HCT116 (cell line): ENCODE data around the gene C10orf105. TPM values are rescaled to one million over a fixed set of nuclear protein-coding genes. Genes with fewer than 3 reads are reported as not detected.

Source experiments
- ATAC-seq: fragments of 200-7000 bp; cut with Tn5 transposase; 2 replicates; pipeline ENCODE4 v1.9.1; 2020; ENCODE audit warnings: mild to moderate bottlenecking, moderate library complexity
- BruUV-seq: library from RNA; stranded (reverse); fragments of 400-500 nt; replicated peaks from 2 replicates; lab custom pipeline; 2021; lab: Mats Ljungman, UMichigan
- CTCF ChIA-PET: fragments of 300-600 bp; sonication (Branson Sonifier 250); formaldehyde crosslinking; loops from one replicate; lab custom pipeline; 2021; ENCODE audit warnings: antibody characterized with exemption; lab: Charles Lee
- POLR2A ChIA-PET: fragments of 300-600, 350-600 bp; sonication (Branson Sonifier 250); formaldehyde crosslinking; loops from one replicate; lab custom pipeline; 2021; ENCODE audit warnings: antibody characterized with exemption; lab: Charles Lee
- RAD21 ChIA-PET, 2 experiments: fragments of 300-600 bp; sonication (Branson Sonifier 250); formaldehyde crosslinking; loops; one replicate each; lab custom pipeline; 2023; ENCODE audit warnings: low total read pairs in 2 of 2; ENCODE audit not compliant: uncharacterized antibody in 2 of 2, unreplicated experiment in 2 of 2, low non-redundant PET in 1 of 2; lab: Charles Lee
- DNase-seq: peaks from one replicate; pipeline ENCODE4 v3.0.0-alpha.2; 2010; ENCODE audit warnings: low read depth, low spot score
- H2AFZ ChIP-seq: fragments of 200-600 bp; shearing (Covaris generic), sonication (generic); 2 replicates; pipeline ENCODE4 v1.6.1; 2017; ENCODE audit warnings: low read depth, mixed run types, mixed read lengths, antibody characterized with exemption, low read length; ENCODE audit not compliant: poor library complexity, severe bottlenecking
- H3K27ac ChIP-seq: 2 replicates; pipeline ENCODE4 v1.5.1; 2012; ENCODE audit warnings: low read depth, low read length
- H3K27me3 ChIP-seq: fragments of 200-600 bp; sonication (generic); 2 replicates; pipeline ENCODE4 v1.6.1; 2016; ENCODE audit warnings: mixed run types, low read length, mixed read lengths; ENCODE audit not compliant: insufficient read depth
- H3K36me3 ChIP-seq, 2 experiments: fragments of 200-500 bp in 1 of 2; fragments of 200-600 bp in 1 of 2; sonication (Bioruptor generic) in 1 of 2; sonication (generic) in 1 of 2; 2 replicates each; pipeline versions ENCODE4 v1.5.1 to v1.6.1; 2014 to 2016; ENCODE audit warnings: low read length in 2 of 2, inconsistent platforms in 1 of 2, mixed read lengths in 1 of 2, mixed run types in 1 of 2; ENCODE audit not compliant: insufficient read depth in 2 of 2, control insufficient read depth in 1 of 2
- H3K4me1 ChIP-seq, 2 experiments: fragments of 200-600 bp in 1 of 2; sonication (generic) in 1 of 2; 2 replicates each; pipeline versions ENCODE4 v1.5.1 to v1.6.1; 2012 to 2017; ENCODE audit warnings: low read length in 2 of 2, inconsistent platforms in 1 of 2, mild to moderate bottlenecking in 1 of 2, mixed read lengths in 1 of 2, mixed run types in 1 of 2, moderate library complexity in 1 of 2; ENCODE audit not compliant: insufficient read depth in 2 of 2, control insufficient read depth in 1 of 2
- H3K4me2 ChIP-seq: fragments of 200-600 bp; sonication (generic); 2 replicates; pipeline ENCODE4 v1.6.1; 2017; ENCODE audit warnings: mixed run types, low read length, mixed read lengths
- H3K4me3 ChIP-seq, 2 experiments: fragments of 200-600 bp in 1 of 2; sonication (generic) in 1 of 2; replicated peaks in 1 of 2; 2 replicates each; pipeline ENCODE4 v1.5.1; 2011 to 2016; ENCODE audit warnings: low read length in 2 of 2, control low read depth in 1 of 2, low read depth in 1 of 2, mild to moderate bottlenecking in 1 of 2, mixed read lengths in 1 of 2, mixed run types in 1 of 2
- H3K79me2 ChIP-seq: fragments of 200-600 bp; sonication (generic); 2 replicates; pipeline ENCODE4 v1.6.1; 2017; ENCODE audit warnings: mild to moderate bottlenecking, mixed run types, low read length, moderate library complexity, mixed read lengths; ENCODE audit not compliant: insufficient read depth
- H3K9ac ChIP-seq: fragments of 200-600 bp; sonication (generic); 2 replicates; pipeline ENCODE4 v1.6.1; 2016; ENCODE audit warnings: low read length, mixed read lengths
- H3K9me2 ChIP-seq: fragments of 200-600 bp; sonication (generic), shearing (Covaris generic); 2 replicates; pipeline ENCODE4 v1.6.1; 2017; ENCODE audit warnings: mixed run types, mild to moderate bottlenecking, moderate library complexity; ENCODE audit not compliant: insufficient read depth
- H3K9me3 ChIP-seq, 2 experiments: fragments of 200-500 bp in 1 of 2; fragments of 200-600 bp in 1 of 2; sonication (Bioruptor generic) in 1 of 2; sonication (generic) in 1 of 2; 2 replicates each; pipeline ENCODE4 v1.6.1; 2014 to 2017; ENCODE audit warnings: low read length in 2 of 2, mixed read lengths in 2 of 2, inconsistent platforms in 1 of 2, low read depth in 1 of 2, mild to moderate bottlenecking in 1 of 2, mixed run types in 1 of 2, moderate library complexity in 1 of 2; ENCODE audit not compliant: control insufficient read depth in 1 of 2, insufficient read depth in 1 of 2
- H4K20me1 ChIP-seq: fragments of 200-600 bp; sonication (generic), shearing (Covaris generic); 2 replicates; pipeline ENCODE4 v1.6.1; 2017; ENCODE audit warnings: mixed run types, mild to moderate bottlenecking, moderate library complexity; ENCODE audit not compliant: insufficient read depth
- ATF3 ChIP-seq: IDR thresholded peaks from 2 replicates; pipeline ENCODE4 v1.6.1; 2012
- CBX3 ChIP-seq: IDR thresholded peaks from 2 replicates; pipeline ENCODE4 v1.6.1; 2012; ENCODE audit warnings: low read depth
- ELF1 ChIP-seq: IDR thresholded peaks from 2 replicates; pipeline ENCODE4 v1.6.1; 2012; ENCODE audit warnings: low read depth, borderline replicate concordance
- FOSL1 ChIP-seq: IDR thresholded peaks from 2 replicates; pipeline ENCODE4 v1.6.1; 2012; ENCODE audit warnings: low read depth
- POLR2AphosphoS5 ChIP-seq: IDR thresholded peaks from 2 replicates; pipeline ENCODE4 v1.6.1; 2011; ENCODE audit warnings: mild to moderate bottlenecking, low read depth, low read length, moderate library complexity
- REST ChIP-seq: IDR thresholded peaks from 2 replicates; pipeline ENCODE4 v1.6.1; 2012; ENCODE audit warnings: low read depth
- SP1 ChIP-seq: IDR thresholded peaks from 2 replicates; pipeline ENCODE4 v1.6.1; 2012; ENCODE audit warnings: low read depth
- SRF ChIP-seq: IDR thresholded peaks from 2 replicates; pipeline ENCODE4 v1.6.1; 2012; ENCODE audit warnings: low read depth
- TCF7L2 ChIP-seq: IDR thresholded peaks from 2 replicates; pipeline ENCODE4 v1.7.0; 2011; ENCODE audit warnings: borderline replicate concordance, inconsistent platforms; ENCODE audit not compliant: insufficient read depth, insufficient read length; ENCODE audit errors: extremely low read depth
- ZFX ChIP-seq: fragments of 450-650 bp; IDR thresholded peaks from 2 replicates; pipeline ENCODE4 v1.6.1; 2017
- intact Hi-C: fragments of 100-400 bp; cut with micrococcal nuclease; formaldehyde crosslinking; loops from 2 replicates; pipeline ENCODE4 v1.10.0; 2022
- total RNA-seq: library from RNA; stranded (reverse); gene quantifications from one replicate; pipeline ENCODE4 v1.2.1, GENCODE V29; 2021; ENCODE audit not compliant: unreplicated experiment

C10orf105 gene
- total RNA-seq, 1 experiment from 2014 or later = not detected

GRCh38 chr10:71721313-71721712, 1.7 kb upstream of the C10orf105 start:
- POLR2A ChIA-PET = no interaction called here
- Histone ChIP-seq H3K27ac (no peak overlapping the region), H3K4me3 (no peak overlapping the region), H3K9ac (no peak overlapping the region), H3K9me3 (no peaks in the 10 kb centered on the region), H3K4me2 (no peak overlapping the region), H3K79me2 (no peaks in the 10 kb centered on the region), H3K9me2 (no peaks in the 10 kb centered on the region), H3K27me3 (no peaks in the 10 kb centered on the region), H4K20me1 (no peaks in the 10 kb centered on the region), H2AFZ (no peak overlapping the region), H3K4me1 (peaks cover 0 to 8% of the 10 kb centered on the region in 2 experiments; a peak in 2 of 4 replicates), H3K36me3 (no peaks in the 10 kb centered on the region)
- CTCF ChIA-PET = interaction anchor here (1.4 kb wide), 1 partner anchor 25 kb away, joined by 4 read pairs; no protein-coding TSS in a partner anchor
- no peak for ATAC-seq
- intact Hi-C loops = no loop called here
- BruUV-seq = no TSS peak
- RAD21 ChIA-PET = no interaction called here
- no peak for DNase-seq
- TF ChIP-seq SP1 (no peak), ELF1 (no peak), ATF3 (no peak), REST (no peak), CBX3 (no peak), FOSL1 (no peak), POLR2AphosphoS5 (no peak), SRF (no peak), ZFX (no peak), TCF7L2 (no peak)
- TF ChIP-seq, all 23 proteins: peak for 0
